Endothelial cell of umbilical vein (primary cell): ENCODE data around the gene SULT2B1. TPM values are rescaled to one million over a fixed set of nuclear protein-coding genes. Genes with fewer than 3 reads are reported as not detected.

Source experiments
- BruUV-seq: library from RNA; stranded (reverse); fragments of 400-500 nt; replicated peaks from 2 replicates; lab custom pipeline; 2021; lab: Mats Ljungman, UMichigan
- CTCF ChIA-PET: fragments of 300-600, 350-600 bp; sonication (Branson Sonifier 250); formaldehyde crosslinking; loops from one replicate; lab custom pipeline; 2021; ENCODE audit warnings: antibody characterized with exemption, inconsistent platforms; lab: Charles Lee
- POLR2A ChIA-PET: fragments of 300-600, 350-600 bp; sonication (Branson Sonifier 250); formaldehyde crosslinking; loops from one replicate; lab custom pipeline; 2021; ENCODE audit warnings: antibody characterized with exemption, inconsistent platforms; lab: Charles Lee
- DNase-seq: peaks from one replicate; pipeline ENCODE4 v3.0.0-alpha.2; 2011; ENCODE audit warnings: low read depth, low spot score
- FAIRE-seq: peaks from 2 replicates; lab custom pipeline; 2011; peaks lifted over from hg19 to GRCh38; lab: Jason Lieb, UNC
- H2AFZ ChIP-seq: 2 replicates; pipeline ENCODE4 v1.6.0; 2012; ENCODE audit warnings: low read depth, low read length, control low read depth, inconsistent platforms
- H3K27ac ChIP-seq: 2 replicates; pipeline ENCODE4 v1.5.1; 2011; ENCODE audit warnings: low read depth, mild to moderate bottlenecking, control low read depth, low read length, moderate library complexity; ENCODE audit not compliant: insufficient read depth
- H3K27me3 ChIP-seq, 2 experiments: 2 replicates each; pipeline versions ENCODE4 v1.6.0 to v1.6.1; 2011; ENCODE audit warnings: low read length in 2 of 2, mixed read lengths in 1 of 2; ENCODE audit not compliant: control insufficient read depth in 2 of 2, insufficient read depth in 2 of 2
- H3K36me3 ChIP-seq, 2 experiments: 2 replicates in 1 of 2; 3 replicates in 1 of 2; pipeline ENCODE4 v1.5.1; 2011; ENCODE audit warnings: low read length in 2 of 2, mild to moderate bottlenecking in 1 of 2, moderate library complexity in 1 of 2; ENCODE audit not compliant: control insufficient read depth in 2 of 2, insufficient read depth in 2 of 2; ENCODE audit errors: extremely low read depth in 1 of 2
- H3K4me1 ChIP-seq: 3 replicates; pipeline ENCODE4 v1.5.1; 2011; ENCODE audit warnings: mild to moderate bottlenecking, low read length; ENCODE audit not compliant: control insufficient read depth, insufficient read depth; ENCODE audit errors: extremely low read depth
- H3K4me2 ChIP-seq: 2 replicates; pipeline ENCODE4 v1.6.1; 2011; ENCODE audit warnings: low read length, control low read depth, mixed read lengths; ENCODE audit not compliant: insufficient read depth
- H3K4me3 ChIP-seq, 3 experiments: fragments of 200-600 bp in 1 of 3; sonication (generic), shearing (Covaris generic) in 1 of 3; replicated peaks in 1 of 3; 2 replicates each; pipeline ENCODE4 v1.5.1; 2011 to 2016; ENCODE audit warnings: control low read depth in 3 of 3, low read length in 3 of 3, mild to moderate bottlenecking in 2 of 3, inconsistent platforms in 1 of 3, low read depth in 1 of 3, moderate library complexity in 1 of 3; ENCODE audit not compliant: insufficient read depth in 1 of 3
- H3K79me2 ChIP-seq: 2 replicates; pipeline ENCODE4 v1.6.0; 2012; ENCODE audit warnings: low read length, inconsistent platforms; ENCODE audit not compliant: control insufficient read depth, insufficient read depth
- H3K9ac ChIP-seq: replicated peaks from 2 replicates; pipeline ENCODE3; 2011; ENCODE audit warnings: low read length, control low read depth; ENCODE audit not compliant: insufficient read depth; ENCODE audit errors: extremely low read depth
- H3K9me1 ChIP-seq: replicated peaks from 3 replicates; pipeline ENCODE4 v1.6.0; 2011; ENCODE audit warnings: mild to moderate bottlenecking, low read length; ENCODE audit not compliant: control insufficient read depth, insufficient read depth; ENCODE audit errors: extremely low read depth
- H3K9me3 ChIP-seq: replicated peaks from 2 replicates; pipeline ENCODE4 v1.5.1; 2012; ENCODE audit warnings: low read length, inconsistent platforms; ENCODE audit not compliant: control insufficient read depth, insufficient read depth
- H4K20me1 ChIP-seq: replicated peaks from 2 replicates; pipeline ENCODE3; 2011; ENCODE audit warnings: mild to moderate bottlenecking, low read length; ENCODE audit not compliant: control insufficient read depth, insufficient read depth; ENCODE audit errors: extremely low read depth
- CTCF ChIP-seq, 2 donors: IDR thresholded peaks; 1 replicate in 1 of 2; 2 replicates in 1 of 2; pipeline ENCODE4 v1.5.1; 2011; ENCODE audit warnings: low read length in 2 of 2, mild to moderate bottlenecking in 2 of 2, moderate library complexity in 2 of 2, control low read depth in 1 of 2, inconsistent platforms in 1 of 2, low read depth in 1 of 2; ENCODE audit not compliant: insufficient read depth in 1 of 2; ENCODE audit errors: extremely low read depth in 1 of 2
- EZH2 ChIP-seq: IDR thresholded peaks from 2 replicates; pipeline ENCODE4 v1.6.1; 2012; ENCODE audit warnings: borderline replicate concordance, low read depth, mild to moderate bottlenecking, moderate library complexity, low read length, inconsistent platforms; ENCODE audit not compliant: severe bottlenecking
- FOS ChIP-seq: IDR thresholded peaks from 2 replicates; pipeline ENCODE4 v1.6.1; 2011; ENCODE audit warnings: mild to moderate bottlenecking, low read length, moderate library complexity, borderline replicate concordance; ENCODE audit not compliant: insufficient read depth
- GATA2 ChIP-seq: IDR thresholded peaks from 2 replicates; pipeline ENCODE4 v1.7.0; 2011; ENCODE audit warnings: low read depth, mild to moderate bottlenecking, moderate library complexity, mixed read lengths, low read length; ENCODE audit not compliant: insufficient read length, insufficient read depth
- JUN ChIP-seq: IDR thresholded peaks from 2 replicates; pipeline ENCODE4 v1.6.1; 2011; ENCODE audit warnings: borderline replicate concordance, low read depth; ENCODE audit not compliant: insufficient read length, insufficient read depth
- MAX ChIP-seq: IDR thresholded peaks from 2 replicates; pipeline ENCODE4 v1.6.1; 2011; ENCODE audit not compliant: insufficient read depth, insufficient read length
- MYC ChIP-seq: IDR thresholded peaks from one replicate; pipeline ENCODE4 v1.6.1; 2011; ENCODE audit warnings: mild to moderate bottlenecking, low read depth, low read length
- POLR2A ChIP-seq: IDR thresholded peaks from 2 replicates; pipeline ENCODE4 v1.6.1; 2012; ENCODE audit warnings: low read depth, mild to moderate bottlenecking, control low read depth, low read length
- POLR2AphosphoS5 ChIP-seq: IDR thresholded peaks from 2 replicates; pipeline ENCODE4 v1.6.1; 2012; ENCODE audit warnings: low read depth, mild to moderate bottlenecking, control low read depth, low read length, moderate library complexity; ENCODE audit not compliant: insufficient read depth
- dilution Hi-C: fragments of 300-500 bp; cut with MboI; formaldehyde crosslinking; loops from one replicate; pipeline ENCODE4 v1.15.0; 2019; ENCODE audit warnings: low sequenced_read_pairs; ENCODE audit not compliant: extremely low pct_ligation_motif_present
- intact Hi-C: fragments of 100-400 bp; cut with micrococcal nuclease; formaldehyde crosslinking; loops from one replicate; pipeline ENCODE4 v1.10.0; 2022
- polyA plus RNA-seq, 4 experiments: library from polyadenylated mRNA; depleted of rRNA in 3 of 4; stranded (reverse) in 3 of 4; unstranded in 1 of 4; fragments of >200 nt; gene quantifications; 2 replicates each; pipeline versions ENCODE4 v1.2.1 to v1.2.3, GENCODE V29; 2011 to 2012; ENCODE audit warnings: missing spikeins in 1 of 4
- total RNA-seq: library from RNA; stranded (reverse); gene quantifications from 2 replicates; pipeline ENCODE4 v1.2.3, GENCODE V29; 2021

Gene SULT2B1
- total and polyA plus RNA-seq, 2 donors (not counting 3 experiments of a cell fraction or from before 2014, with no cell fraction given), result not detected

GRCh38 chr19:48556163-48556562, 4.2 kb downstream of the SULT2B1 start:
- Histone ChIP-seq H3K4me1 (peaks cover 5% of the 10 kb centered on the region), H2AFZ (no peak overlapping the region), H3K79me2 (no peaks in the 10 kb centered on the region), H3K27me3 (no peaks in the 10 kb centered on the region), H3K9me1 (no peaks in the 10 kb centered on the region), H3K27ac (no peak overlapping the region), H3K9me3 (no peaks in the 10 kb centered on the region), H3K4me2 (no peak overlapping the region), H3K36me3 (no peaks in the 10 kb centered on the region), H3K9ac (no peak overlapping the region), H4K20me1 (no peaks in the 10 kb centered on the region), H3K4me3 (no peak overlapping the region)
- peak; percentile 50 for DNase-seq
- BruUV-seq, result no TSS peak
- intact Hi-C loops, result no loop called here
- TF ChIP-seq MYC (no peak), FOS (peak; percentile 48), POLR2A (no peak), EZH2 (no peak)
- POLR2A ChIA-PET, result interaction anchor here (0.7 to 1.4 kb wide), 2 partner anchors 9 to 86 kb away, joined by 4 to 5 read pairs; no protein-coding TSS in a partner anchor
- peak; percentile 83 for FAIRE-seq
- CTCF ChIA-PET, result interaction anchor here (0.6 to 3.1 kb wide), 6 partner anchors 12 to 66 kb away, joined by 3 to 11 read pairs (median 4); no protein-coding TSS in a partner anchor
- dilution Hi-C loops, result no loop called here

- Histone ChIP-seq H3K27ac (no peak overlapping the region), H3K9me1 (no peaks in the 10 kb centered on the region), H3K79me2 (no peaks in the 10 kb centered on the region), H2AFZ (no peak overlapping the region), H3K9me3 (no peaks in the 10 kb centered on the region), H3K27me3 (no peaks in the 10 kb centered on the region), H3K4me2 (no peak overlapping the region), H3K4me1 (peaks cover 5% of the 10 kb centered on the region), H3K9ac (no peak overlapping the region), H4K20me1 (no peaks in the 10 kb centered on the region), H3K4me3 (no peak overlapping the region), H3K36me3 (no peaks in the 10 kb centered on the region)
- ChIA-PET CTCF (interaction anchor here (1.3 to 3.1 kb wide), 4 partner anchors 12 to 51 kb away, joined by 3 to 11 read pairs (median 7); no protein-coding TSS in a partner anchor), POLR2A (interaction anchor here (0.7 to 1.4 kb wide), 2 partner anchors 8 to 87 kb away, joined by 4 to 5 read pairs; no protein-coding TSS in a partner anchor)
- dilution Hi-C loops (no loop called here), intact Hi-C loops (no loop called here)
- DNase-seq (no peak), FAIRE-seq (no peak)
- TF ChIP-seq POLR2A (no peak), MAX (no peak), EZH2 (no peak), JUN (no peak), MYC (no peak), CTCF (IDR thresholded peaks at IDR 0.05; ENCODE audit: extremely low read depth in 1 of 2, insufficient read depth in 1 of 2, low read depth in 1 of 2, low read length in 2 of 2) (no peak), FOS (no peak), POLR2AphosphoS5 (no peak), GATA2 (no peak)
- BruUV-seq, result no TSS peak
These were observed 4.9 kb downstream of the SULT2B1 start for GRCh38 chr19:48556825-48557224.
